Stimulated activated CD8-positive, alpha-beta memory T cell treated with anti-CD3 and anti-CD28 coated beads, Interleukin-4, amount 100 ng/mL, for 48 hours (primary cell): ENCODE results near the gene SLCO1B3.
A peak's percentile ranks its signal among the peaks of the same experiment; 100 is the strongest.

Experiments used
- DNase-seq: peaks from one replicate; pipeline ENCODE4 v3.0.0-alpha.2; 2020

Gene SLCO1B3

DNA sequence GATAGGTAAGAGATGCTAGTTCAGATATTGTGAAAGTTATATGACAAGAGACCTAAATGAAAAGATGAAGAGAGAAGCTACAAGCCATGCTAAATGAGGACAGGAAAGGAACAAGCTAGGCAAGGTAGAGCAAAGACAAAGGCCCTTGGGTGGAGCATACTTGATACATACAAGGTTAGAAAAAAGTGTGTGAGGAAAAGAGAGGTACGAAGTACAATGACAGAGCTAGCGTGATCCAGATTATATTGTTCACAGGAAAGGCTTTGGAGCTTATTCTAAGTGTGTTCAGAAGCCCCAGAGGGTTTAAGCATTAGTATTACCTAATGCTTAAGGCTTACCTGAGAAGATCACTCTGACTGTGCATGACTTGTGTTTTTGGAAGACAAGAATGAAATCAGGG is 75.0 kb downstream of the SLCO1B3 start:
- DNase-seq = no peak

DNA sequence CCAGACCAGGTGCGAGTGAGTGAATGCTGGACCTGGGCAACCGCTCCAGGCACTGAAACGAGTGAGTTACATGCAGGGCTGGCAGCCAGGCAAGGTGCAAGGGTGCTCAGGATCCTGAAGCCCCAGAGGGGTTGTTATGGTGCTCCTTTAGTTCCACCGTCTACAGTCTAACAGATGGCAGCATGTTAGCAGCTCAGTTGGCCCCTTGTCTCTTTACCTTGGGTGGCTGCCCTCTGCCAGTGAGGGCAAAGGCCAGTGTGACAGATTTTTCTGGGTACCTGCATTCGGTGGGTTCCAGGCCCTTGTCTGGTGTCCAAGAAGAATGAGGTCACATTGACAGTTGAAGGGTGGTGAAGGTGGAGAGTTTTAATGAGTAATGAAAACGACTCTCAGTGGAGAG is 106.8 kb downstream of the SLCO1B3 start:
- DNase-seq = no peak

DNA sequence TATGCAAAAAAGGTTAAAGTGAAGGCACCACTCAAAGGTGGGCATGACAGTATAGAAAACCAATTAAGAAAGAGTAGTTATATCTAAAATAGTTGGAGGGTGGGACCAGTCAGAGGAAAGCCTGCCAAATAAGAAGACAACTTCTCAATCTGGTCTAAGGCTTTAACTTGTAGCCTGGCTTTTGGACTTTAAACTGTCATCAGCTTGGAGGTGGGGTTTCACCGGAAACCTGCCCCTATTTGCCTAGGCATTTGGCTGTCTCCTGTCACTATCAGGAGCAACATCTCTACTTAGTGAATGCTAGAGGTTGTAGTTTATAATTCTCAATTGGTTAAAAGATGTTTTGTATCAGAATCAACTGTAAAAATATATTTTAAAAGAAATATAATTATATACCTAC is 107.3 kb downstream of the SLCO1B3 start:
- no peak for DNase-seq

DNA sequence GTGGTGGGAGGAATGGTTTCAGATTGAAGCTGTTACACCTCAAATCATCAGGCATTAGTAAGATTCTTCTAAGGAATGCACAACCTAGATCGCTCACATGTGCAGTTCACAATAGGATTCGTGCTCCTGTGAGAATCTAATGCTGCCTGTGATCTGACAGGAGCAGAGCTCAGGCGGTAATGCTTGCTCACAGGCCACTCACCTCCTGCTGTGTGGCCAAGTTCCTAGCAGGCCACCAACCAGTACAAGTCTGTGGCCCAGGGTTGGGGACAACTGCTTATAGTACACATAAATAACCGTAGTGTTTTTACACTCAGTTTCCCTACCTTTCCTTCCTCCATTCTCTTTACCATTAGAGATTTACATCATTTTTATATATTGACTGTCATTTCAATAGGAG is 121.4 kb downstream of the SLCO1B3 start:
- DNase-seq = no peak

DNA sequence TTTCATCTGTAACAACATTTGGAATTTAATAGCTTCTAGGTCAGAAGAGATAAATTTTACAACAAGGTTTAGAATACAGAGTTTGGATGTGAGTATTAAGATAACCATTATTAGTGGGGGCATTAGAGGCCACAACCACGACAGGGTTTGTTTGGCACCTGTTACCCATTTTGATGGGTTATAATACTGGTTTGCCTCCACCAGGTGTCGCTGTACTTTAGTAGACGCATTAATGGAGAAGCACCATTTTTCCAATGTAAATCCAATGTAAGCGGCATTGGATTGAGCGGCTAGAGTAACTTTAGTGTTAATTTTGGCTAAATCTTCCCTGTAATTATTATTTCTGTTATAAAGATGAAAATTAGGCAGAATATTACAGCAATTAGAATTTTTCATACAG is 136.2 kb downstream of the SLCO1B3 start:
- DNase-seq = peak; percentile 24

DNA sequence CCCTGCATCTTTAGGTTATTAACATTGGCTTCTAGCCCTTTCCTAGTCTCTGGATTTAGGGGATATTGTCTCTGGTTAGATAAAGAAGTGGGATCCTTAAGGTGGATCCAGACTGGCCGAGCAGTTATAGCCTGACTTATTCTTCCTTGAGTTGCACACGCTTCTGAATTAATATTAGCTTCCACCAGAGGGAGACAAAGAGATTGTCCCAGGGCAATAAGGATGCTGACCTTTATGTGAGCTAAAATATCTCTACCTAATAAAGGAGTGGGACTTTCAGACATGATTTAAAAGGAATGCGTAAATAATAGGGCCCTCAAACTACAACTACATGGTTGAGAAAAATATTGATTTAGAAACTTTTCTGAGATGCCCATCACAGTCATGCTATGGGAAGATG is 139.7 kb downstream of the SLCO1B3 start:
- no peak for DNase-seq

DNA sequence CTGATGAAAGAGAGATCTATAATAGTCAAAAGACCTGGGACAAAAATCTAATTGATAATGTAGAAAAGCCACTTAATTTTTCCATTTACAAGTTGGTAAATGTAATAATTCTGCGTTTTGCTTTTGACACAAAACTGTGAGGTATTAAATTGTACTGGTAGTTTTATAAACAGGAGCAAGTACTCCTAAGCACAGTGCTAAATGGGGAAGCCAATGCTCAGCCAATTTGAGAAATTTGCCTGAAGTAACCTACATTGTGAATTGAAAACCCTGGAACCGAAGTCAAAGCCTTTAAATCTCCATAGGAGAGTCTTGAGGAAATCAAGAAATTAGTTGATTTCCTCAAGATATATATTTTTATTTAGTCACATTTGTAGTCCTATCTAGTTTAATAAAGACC is 152.8 kb downstream of the SLCO1B3 start:
- DNase-seq = no peak

DNA sequence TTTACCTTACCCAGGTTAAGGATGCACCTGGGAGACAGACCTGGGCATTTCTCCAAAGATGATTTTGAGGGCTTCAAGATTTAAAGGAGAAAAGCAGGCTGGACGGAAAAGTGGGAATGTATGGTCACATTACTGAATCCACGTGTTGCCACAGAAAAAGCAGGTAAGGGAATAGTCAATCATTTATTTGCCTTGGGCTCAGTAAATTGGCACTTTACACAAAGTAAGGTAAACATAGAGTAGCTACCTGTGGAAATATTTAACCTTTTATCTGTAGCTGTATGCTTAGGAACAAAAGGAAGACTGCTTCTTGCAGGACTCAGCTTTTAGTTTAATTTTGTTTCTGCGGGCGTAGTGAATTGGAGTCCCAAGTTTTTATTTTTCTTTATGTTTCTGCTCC is 153.3 kb downstream of the SLCO1B3 start:
- no peak for DNase-seq
